ENCODE results near the gene COPG2. TPM values are rescaled to one million over a fixed set of nuclear protein-coding genes. Genes with fewer than 3 reads are reported as not detected.

Gene COPG2
- total and polyA plus RNA-seq, 2 experiments from 2014 or later: 7.0 to 35.1 TPM

GRCh38 chr7:130689683-130690082 is 21.1 kb upstream of the COPG2 start:
- no peaks in the 10 kb centered on the region for H3K4me1 ChIP-seq (ENCODE audit: low read depth)
- no peaks in the 10 kb centered on the region for H3K36me3 ChIP-seq
- no peak overlapping the region for H3K27ac ChIP-seq
- H3K9me3 ChIP-seq (ENCODE audit: low read depth): no peaks in the 10 kb centered on the region
- no peak overlapping the region for H3K4me3 ChIP-seq
- H3K27me3 ChIP-seq: no peaks in the 10 kb centered on the region
- DNase-seq (ENCODE audit: low read depth in 1 of 2, low spot score in 1 of 2): no peak
- TF ChIP-seq CTCF (IDR thresholded peaks at IDR 0.05; ENCODE audit: low read depth, low read length): no peak

- TF ChIP-seq CTCF (IDR thresholded peaks at IDR 0.05; ENCODE audit: low read depth, low read length): no peak
- H3K4me3 ChIP-seq: no peak overlapping the region
- DNase-seq (ENCODE audit: low read depth in 1 of 2, low spot score in 1 of 2): no peak
These were observed 14.5 kb upstream of the COPG2 start for GRCh38 chr7:130683026-130683425.

GRCh38 chr7:130674456-130674855 is 5.9 kb upstream of the COPG2 start:
- H3K9me3 ChIP-seq (ENCODE audit: low read depth): no peaks in the 10 kb centered on the region
- no peaks in the 10 kb centered on the region for H3K27me3 ChIP-seq
- no peaks in the 10 kb centered on the region for H3K4me1 ChIP-seq (ENCODE audit: low read depth)
- no peak for DNase-seq (ENCODE audit: low read depth in 1 of 2, low spot score in 1 of 2)
- no peak for TF ChIP-seq CTCF (IDR thresholded peaks at IDR 0.05; ENCODE audit: low read depth, low read length)
- H3K4me3 ChIP-seq: no peak overlapping the region
- no peaks in the 10 kb centered on the region for H3K36me3 ChIP-seq
- no peak overlapping the region for H3K27ac ChIP-seq

More at GRCh38 chr7:130683026-130683425, 14.5 kb upstream of the COPG2 start:
- H3K9me3 ChIP-seq (ENCODE audit: low read depth): no peaks in the 10 kb centered on the region
- H3K27me3 ChIP-seq: no peaks in the 10 kb centered on the region
- H3K27ac ChIP-seq: no peak overlapping the region
- no peaks in the 10 kb centered on the region for H3K36me3 ChIP-seq
- H3K4me1 ChIP-seq (ENCODE audit: low read depth): no peaks in the 10 kb centered on the region

DNA sequence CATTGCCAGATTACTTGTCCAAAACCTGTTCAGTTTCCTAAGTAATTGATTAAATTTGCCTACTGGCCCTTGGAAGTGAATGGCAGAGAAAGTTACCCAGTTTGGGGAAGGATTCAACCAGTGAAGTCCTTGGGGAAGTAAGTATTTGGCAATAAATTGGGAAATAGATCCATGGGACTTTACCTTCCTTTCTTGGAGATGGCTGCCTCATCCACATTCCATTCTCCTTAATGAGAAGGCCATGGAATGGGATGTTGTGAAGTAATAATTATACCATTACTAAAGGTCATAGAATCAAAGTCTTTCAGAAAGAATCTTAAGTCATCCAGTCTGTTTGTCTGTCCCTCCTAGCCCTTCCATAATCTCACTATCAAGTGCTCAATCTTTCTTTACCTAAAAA is 4.5 kb upstream of the COPG2 start:
- peak in 1 of 2 donors; percentile 32 for DNase-seq (ENCODE audit: low read depth in 1 of 2, low spot score in 1 of 2)
- Histone ChIP-seq H3K36me3 (no peaks in the 10 kb centered on the region), H3K4me1 (ENCODE audit: low read depth) (no peaks in the 10 kb centered on the region)

GRCh38 chr7:130672146-130672545 is 3.6 kb upstream of the COPG2 start:
- Histone ChIP-seq H3K9me3 (ENCODE audit: low read depth) (no peaks in the 10 kb centered on the region), H3K36me3 (no peaks in the 10 kb centered on the region), H3K27ac (no peak overlapping the region), H3K4me1 (ENCODE audit: low read depth) (peaks cover 6% of the 10 kb centered on the region), H3K27me3 (no peaks in the 10 kb centered on the region), H3K4me3 (no peak overlapping the region)
- no peak for DNase-seq (ENCODE audit: low read depth in 1 of 2, low spot score in 1 of 2)
- no peak for TF ChIP-seq CTCF (IDR thresholded peaks at IDR 0.05; ENCODE audit: low read depth, low read length)

More for the DNA sequence above, 4.5 kb upstream of the COPG2 start:
- H3K27ac ChIP-seq: no peak overlapping the region
- TF ChIP-seq CTCF (IDR thresholded peaks at IDR 0.05; ENCODE audit: low read depth, low read length): no peak
- H3K27me3 ChIP-seq: no peaks in the 10 kb centered on the region
- no peaks in the 10 kb centered on the region for H3K9me3 ChIP-seq (ENCODE audit: low read depth)
- no peak overlapping the region for H3K4me3 ChIP-seq
